ENCODE data around the gene LHX3.

- TF ChIP-seq EZH2 (IDR thresholded peaks at IDR 0.05) (no peak), EZH2phosphoT487 (IDR thresholded peaks at IDR 0.05) (no peak), CTCF (IDR thresholded peaks at IDR 0.05) (no peak)
Measured at GRCh38 chr9:136211441-136212344, 6.8 kb upstream of the LHX3 start.
